Peyer's patch (tissue), 4 donors: Measurements from ENCODE around the gene EXOC4. TPM values are rescaled to one million over a fixed set of nuclear protein-coding genes. Genes with fewer than 3 reads are reported as not detected.
"Not testable (repeated sequence)": the region's sequence is repeated elsewhere in the genome, so short reads cannot be mapped to it uniquely, and the experiment has no call there.

Experiments used
- DNase-seq, 3 donors: peaks; one replicate each; pipeline ENCODE4 v3.0.0-alpha.2; 2017 to 2019
- H3K27ac ChIP-seq, 4 donors: fragments of 200-600 bp; sonication (generic); one replicate each; pipeline ENCODE4 v1.5.1; 2016 to 2019
- H3K27me3 ChIP-seq, 2 donors: fragments of 200-600 bp; sonication (generic); one replicate each; pipeline ENCODE4 v1.5.1; 2019
- H3K36me3 ChIP-seq, 3 donors: fragments of 200-600 bp; sonication (generic); one replicate each; pipeline ENCODE4 v1.5.1; 2016 to 2019
- H3K4me1 ChIP-seq, 4 donors: fragments of 200-600 bp; sonication (generic); one replicate each; pipeline ENCODE4 v1.5.1; 2016 to 2019
- H3K4me3 ChIP-seq, 4 donors: fragments of 200-600 bp; sonication (generic); 1 replicate in 3 of 4; 2 replicates in 1 of 4; pipeline ENCODE4 v1.5.1; 2016 to 2019; ENCODE audit warnings: mild to moderate bottlenecking in 1 of 4
- H3K9me3 ChIP-seq, 4 donors: fragments of 200-600 bp; sonication (generic); one replicate each; pipeline ENCODE4 v1.5.1; 2016 to 2019; ENCODE audit warnings: mild to moderate bottlenecking in 1 of 4
- CTCF ChIP-seq, 6 experiments: fragments of 450-650 bp in 4 of 6; fragments of 200-600 bp in 2 of 6; sonication (generic) in 1 of 6; IDR thresholded peaks; one replicate each; pipeline ENCODE4 v1.5.1; 2017 to 2019; ENCODE audit warnings: antibody characterized with exemption in 6 of 6, mild to moderate bottlenecking in 3 of 6, moderate library complexity in 1 of 6
- POLR2A ChIP-seq, 2 donors: fragments of 450-650 bp; IDR thresholded peaks; one replicate each; pipeline ENCODE4 v1.5.1; 2017; ENCODE audit warnings: antibody characterized with exemption in 2 of 2, mild to moderate bottlenecking in 2 of 2, moderate library complexity in 2 of 2
- total RNA-seq, 4 donors: library from RNA; depleted of rRNA; stranded (reverse); fragments of >200 nt; gene quantifications; one replicate each; pipeline ENCODE4 v1.1.0, GENCODE V29; 2016

Gene EXOC4
- total RNA-seq, 4 donors from 2014 or later: 128 to 502 (median 141) TPM

- no peak overlapping the region for H3K27ac ChIP-seq
- no peaks in the 10 kb centered on the region for H3K27me3 ChIP-seq
- peaks cover 0 to 12% (median 0%) of the 10 kb centered on the region in 3 donors for H3K36me3 ChIP-seq
- H3K4me3 ChIP-seq: no peak overlapping the region
- no peaks in the 10 kb centered on the region for H3K4me1 ChIP-seq
- no peak for TF ChIP-seq CTCF (IDR thresholded peaks at IDR 0.05)
- TF ChIP-seq POLR2A (IDR thresholded peaks at IDR 0.05): no peak
- no peaks in the 10 kb centered on the region for H3K9me3 ChIP-seq
- DNase-seq: no peak
Observed at GRCh38 chr7:133315332-133316040, 62.6 kb downstream of the EXOC4 start.

- TF ChIP-seq POLR2A (IDR thresholded peaks at IDR 0.05): no peak
- no peak for TF ChIP-seq CTCF (IDR thresholded peaks at IDR 0.05)
Observed at GRCh38 chr7:133319842-133320241, 67.0 kb downstream of the EXOC4 start.

GRCh38 chr7:133320891-133321290, 68.0 kb downstream of the EXOC4 start:
- no peak overlapping the region for H3K27ac ChIP-seq
- H3K4me1 ChIP-seq: no peaks in the 10 kb centered on the region
- H3K36me3 ChIP-seq: peaks cover 0 to 22% (median 0%) of the 10 kb centered on the region in 3 donors
- DNase-seq: no peak
- no peaks in the 10 kb centered on the region for H3K27me3 ChIP-seq
- no peak overlapping the region for H3K4me3 ChIP-seq
- TF ChIP-seq CTCF (IDR thresholded peaks at IDR 0.05) (no peak), POLR2A (IDR thresholded peaks at IDR 0.05) (no peak)
- no peaks in the 10 kb centered on the region for H3K9me3 ChIP-seq

More at GRCh38 chr7:133319842-133320241, 67.0 kb downstream of the EXOC4 start:
- no peak overlapping the region for H3K27ac ChIP-seq
- H3K4me1 ChIP-seq: no peaks in the 10 kb centered on the region
- no peak for DNase-seq
- no peaks in the 10 kb centered on the region for H3K27me3 ChIP-seq
- no peaks in the 10 kb centered on the region for H3K9me3 ChIP-seq
- no peak overlapping the region for H3K4me3 ChIP-seq
- H3K36me3 ChIP-seq: peaks cover 0 to 22% (median 0%) of the 10 kb centered on the region in 3 donors

GRCh38 chr7:133321366-133321765, 68.5 kb downstream of the EXOC4 start:
- H3K36me3 ChIP-seq: peaks cover 0 to 23% (median 0%) of the 10 kb centered on the region in 3 donors
- not testable (repeated sequence) for H3K27ac ChIP-seq, H3K4me3 ChIP-seq, H3K4me1 ChIP-seq, H3K9me3 ChIP-seq, DNase-seq, H3K27me3 ChIP-seq

GRCh38 chr7:133326745-133327144, 73.9 kb downstream of the EXOC4 start:
- peaks cover 0 to 16% (median 0%) of the 10 kb centered on the region in 3 donors for H3K36me3 ChIP-seq
- H3K9me3 ChIP-seq, DNase-seq, H3K27me3 ChIP-seq, H3K4me3 ChIP-seq, H3K4me1 ChIP-seq, H3K27ac ChIP-seq: not testable (repeated sequence)

GRCh38 chr7:133328021-133328420, 75.1 kb downstream of the EXOC4 start:
- H3K36me3 ChIP-seq, H3K9me3 ChIP-seq, DNase-seq, H3K27ac ChIP-seq, H3K4me1 ChIP-seq, H3K4me3 ChIP-seq, H3K27me3 ChIP-seq: not testable (repeated sequence)

GRCh38 chr7:133330085-133330484, 77.2 kb downstream of the EXOC4 start:
- Histone ChIP-seq H3K27ac (no peak overlapping the region), H3K4me1 (no peaks in the 10 kb centered on the region), H3K4me3 (no peak overlapping the region), H3K9me3 (peaks cover 0 to 6% (median 0%) of the 10 kb centered on the region in 4 donors), H3K36me3 (peaks cover 0 to 8% (median 0%) of the 10 kb centered on the region in 3 donors), H3K27me3 (no peaks in the 10 kb centered on the region)
- no peak for TF ChIP-seq CTCF (IDR thresholded peaks at IDR 0.05)
- TF ChIP-seq POLR2A (IDR thresholded peaks at IDR 0.05): no peak
- no peak for DNase-seq
